Skeletal muscle tissue (tissue), 4 donors: Measurements from ENCODE around the gene ERH. TPM values are rescaled to one million over a fixed set of nuclear protein-coding genes. Genes with fewer than 3 reads are reported as not detected.
"Not testable (repeated sequence)": the region's sequence is repeated elsewhere in the genome, so short reads cannot be mapped to it uniquely, and the experiment has no call there.

Experiments
- H3K27ac ChIP-seq: one replicate; pipeline ENCODE4 v1.7.0; 2013; ENCODE audit warnings: mild to moderate bottlenecking, low read depth, low read length, inconsistent platforms
- H3K27me3 ChIP-seq, 3 donors: one replicate each; pipeline ENCODE4 v1.7.0; 2013; ENCODE audit warnings: low read length in 3 of 3; ENCODE audit not compliant: control insufficient read depth in 3 of 3, insufficient read depth in 3 of 3
- H3K36me3 ChIP-seq, 3 donors: one replicate each; pipeline ENCODE4 v1.7.0; 2013; ENCODE audit warnings: low read length in 3 of 3; ENCODE audit not compliant: control insufficient read depth in 3 of 3, insufficient read depth in 3 of 3
- H3K4me1 ChIP-seq, 3 donors: one replicate each; pipeline ENCODE4 v1.7.0; 2013; ENCODE audit warnings: low read length in 3 of 3, mild to moderate bottlenecking in 3 of 3; ENCODE audit not compliant: control insufficient read depth in 3 of 3, insufficient read depth in 3 of 3
- H3K4me3 ChIP-seq, 3 donors: one replicate each; pipeline ENCODE4 v1.7.0; 2013; ENCODE audit warnings: low read length in 3 of 3
- H3K9ac ChIP-seq, 3 donors: one replicate each; pipeline ENCODE4 v1.7.0; 2013; ENCODE audit warnings: low read length in 3 of 3, mild to moderate bottlenecking in 3 of 3, moderate library complexity in 2 of 3, low read depth in 1 of 3
- H3K9me3 ChIP-seq, 3 donors: one replicate each; pipeline ENCODE4 v1.7.0; 2013; ENCODE audit warnings: low read length in 3 of 3; ENCODE audit not compliant: control insufficient read depth in 3 of 3
- total RNA-seq: library from RNA; depleted of rRNA; stranded (reverse); fragments of >200 nt; gene quantifications from one replicate; pipeline ENCODE4 v1.2.3, GENCODE V29; 2014
- donor health status: Osteomylitis.

Gene ERH
- total RNA-seq, 1 donor from 2014 or later = 75.7 TPM

DNA sequence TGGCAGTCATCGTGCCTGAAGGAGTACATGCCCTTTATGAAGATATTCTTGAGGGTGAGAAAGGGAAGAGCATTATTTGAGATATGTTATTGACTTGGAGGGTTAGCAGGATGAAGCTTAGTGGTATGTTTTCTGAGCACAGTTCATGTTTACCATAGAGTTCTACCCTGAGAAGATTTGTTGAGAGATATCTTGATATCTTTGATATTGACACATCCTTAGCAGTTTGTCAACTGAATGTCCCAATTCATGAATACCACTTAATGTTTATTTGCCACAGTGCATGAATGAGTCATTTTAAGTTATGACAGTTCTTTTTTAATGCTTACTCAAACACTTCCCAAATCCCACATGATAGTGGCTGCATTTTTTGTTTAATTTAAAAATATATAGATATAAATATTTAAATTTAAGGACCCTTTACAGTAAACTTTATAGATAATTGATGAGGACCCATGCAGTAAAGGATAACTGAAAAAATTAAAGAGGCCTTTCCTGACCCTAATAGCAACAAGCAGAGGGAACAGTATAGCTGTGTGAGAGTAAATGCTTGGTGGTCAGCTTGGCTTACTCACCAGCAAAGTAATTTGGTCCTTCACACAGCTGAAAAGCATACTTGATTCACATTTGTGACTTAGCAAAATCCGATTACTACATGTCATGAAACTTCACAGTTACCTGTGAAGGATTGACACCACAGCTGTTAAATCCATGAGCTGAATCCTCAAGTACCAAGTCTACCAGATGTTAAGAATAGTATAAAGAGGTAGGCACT, 26.2 kb upstream of the ERH start:
- Histone ChIP-seq H3K9me3 (no peaks in the 10 kb centered on the region), H3K36me3 (peaks cover 8 to 15% (median 15%) of the 10 kb centered on the region in 3 donors), H3K27ac (no peak overlapping the region), H3K9ac (no peak overlapping the region), H3K4me3 (no peak overlapping the region), H3K4me1 (no peaks in the 10 kb centered on the region), H3K27me3 (no peaks in the 10 kb centered on the region)

DNA sequence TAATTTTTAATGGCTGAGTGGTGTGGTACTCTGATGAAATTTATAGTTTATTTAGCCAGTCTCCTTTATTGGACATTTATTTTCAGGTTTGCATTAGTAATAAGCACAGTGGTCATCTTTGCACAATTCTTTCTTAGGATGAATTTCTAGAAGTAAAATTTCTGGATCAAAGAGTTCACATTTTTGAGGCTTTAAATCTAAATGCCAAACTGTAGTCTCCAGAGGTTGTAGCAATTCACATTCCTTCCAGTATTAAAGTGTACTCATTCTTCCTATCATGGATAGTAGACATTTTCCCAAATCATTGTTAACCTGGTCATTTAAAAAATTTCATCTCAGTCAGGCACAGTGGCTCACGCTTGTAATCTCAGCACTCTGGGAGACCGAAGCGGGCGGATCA, 25.2 kb upstream of the ERH start:
- no peak overlapping the region for H3K27ac ChIP-seq
- H3K36me3 ChIP-seq = peaks cover 8 to 15% (median 15%) of the 10 kb centered on the region in 3 donors
- no peak overlapping the region for H3K4me3 ChIP-seq
- H3K9me3 ChIP-seq = no peaks in the 10 kb centered on the region
- no peaks in the 10 kb centered on the region for H3K4me1 ChIP-seq
- no peaks in the 10 kb centered on the region for H3K27me3 ChIP-seq
- H3K9ac ChIP-seq = no peak overlapping the region

DNA sequence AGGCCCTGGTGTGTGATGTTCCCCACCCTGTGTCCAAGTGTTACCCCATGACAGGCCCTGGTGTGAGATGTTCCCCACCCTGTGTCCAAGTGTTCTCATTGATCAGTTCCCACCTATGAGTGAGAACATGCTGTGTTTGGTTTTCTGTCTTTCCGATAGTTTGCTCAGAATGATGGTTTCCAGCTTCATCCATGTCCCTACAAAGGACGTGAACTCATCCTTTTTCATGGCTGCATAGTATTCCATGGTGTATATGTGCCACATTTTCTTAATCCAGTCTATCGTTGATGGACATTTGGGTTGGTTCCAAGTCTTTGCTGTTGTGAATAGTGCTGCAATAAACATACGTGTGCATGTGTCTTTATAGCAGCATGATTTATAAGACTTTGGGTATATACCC, 18.0 kb upstream of the ERH start:
- not testable (repeated sequence) for H3K4me3 ChIP-seq, H3K36me3 ChIP-seq, H3K4me1 ChIP-seq, H3K27me3 ChIP-seq, H3K27ac ChIP-seq, H3K9me3 ChIP-seq, H3K9ac ChIP-seq

DNA sequence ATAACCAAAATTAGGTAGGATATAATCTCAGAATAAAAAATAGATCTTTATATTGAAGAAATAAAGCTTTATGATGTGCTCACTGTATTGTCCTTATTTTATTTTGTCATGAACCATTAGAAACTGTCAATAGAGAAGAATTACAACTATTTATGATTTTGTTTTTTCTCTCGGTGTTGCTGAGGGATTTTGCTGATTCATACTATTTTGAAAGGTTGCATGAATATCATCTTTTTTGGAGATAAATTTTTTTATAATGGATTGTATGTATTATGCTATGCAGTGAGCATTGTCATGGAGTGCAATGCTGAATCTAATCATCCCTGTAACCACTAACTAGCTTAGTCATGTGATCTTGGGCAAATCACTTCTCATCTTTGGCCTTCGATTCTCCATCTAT, 15.4 kb upstream of the ERH start:
- Histone ChIP-seq H3K4me3 (no peak overlapping the region), H3K36me3 (no peaks in the 10 kb centered on the region), H3K4me1 (no peaks in the 10 kb centered on the region), H3K27ac (no peak overlapping the region), H3K9me3 (no peaks in the 10 kb centered on the region), H3K27me3 (no peaks in the 10 kb centered on the region), H3K9ac (no peak overlapping the region)

DNA sequence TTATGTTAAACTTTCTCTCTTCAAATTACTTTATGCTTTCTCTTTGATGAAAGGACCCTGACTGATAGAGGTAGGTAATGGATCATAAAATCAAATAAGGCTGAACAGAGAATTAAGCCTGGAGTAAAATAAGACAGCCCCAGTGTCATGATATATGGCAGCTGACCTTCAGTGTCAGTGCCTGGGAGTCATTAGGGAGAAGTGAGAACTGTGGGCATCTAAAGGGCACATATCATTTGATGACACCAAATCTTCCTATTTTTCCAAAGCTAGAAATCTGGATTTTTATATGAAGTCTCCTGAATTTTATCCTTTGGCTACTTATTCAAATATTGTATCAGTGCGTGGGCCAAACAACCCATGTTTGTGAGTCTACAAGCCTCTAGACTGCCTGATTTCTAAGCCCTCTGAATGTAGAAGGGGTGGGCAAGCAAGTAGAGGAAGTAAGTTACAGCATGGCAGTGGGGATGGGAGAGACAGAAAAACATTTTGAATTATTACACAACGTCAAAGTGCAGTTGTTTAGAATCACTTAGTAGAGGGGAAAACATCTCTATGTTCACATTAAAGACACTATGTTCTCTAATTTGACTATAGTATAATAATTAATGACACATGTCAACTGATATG, 10.3 kb upstream of the ERH start:
- no peaks in the 10 kb centered on the region for H3K36me3 ChIP-seq
- H3K27me3 ChIP-seq = no peaks in the 10 kb centered on the region
- no peak overlapping the region for H3K4me3 ChIP-seq
- H3K9ac ChIP-seq = no peak overlapping the region
- H3K4me1 ChIP-seq = peaks cover 0 to 4% (median 0%) of the 10 kb centered on the region in 3 donors
- H3K9me3 ChIP-seq = no peaks in the 10 kb centered on the region
- H3K27ac ChIP-seq = no peak overlapping the region

- Histone ChIP-seq H3K4me3 (no peak overlapping the region), H3K9ac (no peak overlapping the region), H3K27ac (no peak overlapping the region)
Observed at GRCh38 chr14:69405762-69406161, 7.7 kb upstream of the ERH start.

GRCh38 chr14:69404883-69405282, 6.8 kb upstream of the ERH start:
- Histone ChIP-seq H3K9me3 (no peaks in the 10 kb centered on the region), H3K9ac (no peak overlapping the region), H3K36me3 (no peaks in the 10 kb centered on the region), H3K4me1 (peaks cover 9 to 20% (median 12%) of the 10 kb centered on the region in 3 donors), H3K4me3 (no peak overlapping the region), H3K27ac (no peak overlapping the region), H3K27me3 (no peaks in the 10 kb centered on the region)

More at GRCh38 chr14:69405762-69406161, 7.7 kb upstream of the ERH start:
- peaks cover 3 to 11% (median 3%) of the 10 kb centered on the region in 3 donors for H3K4me1 ChIP-seq
- H3K9me3 ChIP-seq = no peaks in the 10 kb centered on the region
- no peaks in the 10 kb centered on the region for H3K27me3 ChIP-seq
- H3K36me3 ChIP-seq = no peaks in the 10 kb centered on the region

- Histone ChIP-seq H3K9ac (no peak overlapping the region), H3K36me3 (no peaks in the 10 kb centered on the region), H3K9me3 (no peaks in the 10 kb centered on the region), H3K27ac (no peak overlapping the region), H3K4me1 (peaks cover 13 to 24% (median 16%) of the 10 kb centered on the region in 3 donors), H3K4me3 (no peak overlapping the region), H3K27me3 (no peaks in the 10 kb centered on the region)
Observed at GRCh38 chr14:69404478-69404877, 6.4 kb upstream of the ERH start.

GRCh38 chr14:69401841-69402240, 3.7 kb upstream of the ERH start:
- no peak overlapping the region for H3K27ac ChIP-seq
- no peak overlapping the region for H3K4me3 ChIP-seq
- no peaks in the 10 kb centered on the region for H3K9me3 ChIP-seq
- H3K27me3 ChIP-seq = no peaks in the 10 kb centered on the region
- H3K36me3 ChIP-seq = no peaks in the 10 kb centered on the region
- H3K4me1 ChIP-seq = peaks cover 24 to 36% (median 28%) of the 10 kb centered on the region in 3 donors
- no peak overlapping the region for H3K9ac ChIP-seq

DNA sequence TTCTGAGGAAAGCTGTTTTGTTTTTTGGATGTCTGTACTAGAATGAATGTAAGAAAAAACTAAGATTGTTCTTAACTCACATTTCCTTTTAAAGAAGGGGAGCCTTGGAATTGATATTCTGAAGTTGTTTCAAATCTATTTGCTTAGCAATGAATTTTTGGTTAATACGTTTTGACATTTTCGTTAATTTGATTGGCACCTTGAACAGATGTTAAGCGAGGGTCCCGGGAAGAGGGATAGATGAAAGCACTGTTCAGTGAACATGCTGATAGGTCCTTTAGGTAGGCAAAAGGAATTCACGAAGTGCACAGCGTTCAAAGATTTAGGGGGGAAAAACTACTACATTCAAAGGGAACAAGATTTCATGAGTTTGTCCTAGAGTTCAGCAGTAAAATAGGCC, 2.1 kb upstream of the ERH start:
- Histone ChIP-seq H3K27me3 (no peaks in the 10 kb centered on the region), H3K9ac (peak overlapping the region in 1 of 3 donors; percentile 40)

More for the DNA sequence above, 2.1 kb upstream of the ERH start:
- H3K36me3 ChIP-seq = peaks cover under 1 to 8% (median 6%) of the 10 kb centered on the region in 3 donors
- H3K27ac ChIP-seq = no peak overlapping the region
- H3K4me1 ChIP-seq = peaks cover 28 to 38% (median 29%) of the 10 kb centered on the region in 3 donors
- no peaks in the 10 kb centered on the region for H3K9me3 ChIP-seq
- peak overlapping the region; percentile 22 to 96 (median 88) for H3K4me3 ChIP-seq
